SK-N-SH (cell line): ENCODE results near the gene STX2. TPM values are rescaled to one million over a fixed set of nuclear protein-coding genes. Genes with fewer than 3 reads are reported as not detected.
"Not testable (repeated sequence)": the region's sequence is repeated elsewhere in the genome, so short reads cannot be mapped to it uniquely, and the experiment has no call there.

Experiments used
- CTCF ChIA-PET: fragments of 300-600, 350-600 bp; formaldehyde crosslinking; extraction: SDS; loops from one replicate; lab custom pipeline; 2021; lab: Yijun Ruan, JAX
- POLR2A ChIA-PET: fragments of 350-600 bp; sonication (Branson Sonifier 250); formaldehyde crosslinking; extraction: SDS; loops from one replicate; lab custom pipeline; 2020; ENCODE audit warnings: antibody characterized with exemption, inconsistent platforms; lab: Yijun Ruan, JAX
- DNase-seq: peaks from one replicate; pipeline ENCODE4 v3.0.0; 2012
- H2AFZ ChIP-seq: fragments of 200-600 bp; sonication (generic); 2 replicates; pipeline ENCODE4 v1.8.1; 2016; ENCODE audit warnings: antibody characterized with exemption, mild to moderate bottlenecking, low read depth
- H3F3A ChIP-seq: fragments of 200-600 bp; sonication (generic); replicated peaks from 2 replicates; pipeline ENCODE3; 2016; ENCODE audit warnings: antibody characterized with exemption, mild to moderate bottlenecking; ENCODE audit not compliant: insufficient read depth
- H3K27ac ChIP-seq, 2 experiments: fragments of 200-500 bp in 1 of 2; fragments of 200-600 bp in 1 of 2; sonication (Bioruptor generic) in 1 of 2; sonication (generic), shearing (Covaris generic) in 1 of 2; 2 replicates each; pipeline versions ENCODE4 v1.5.1 to v1.6.1; 2014 to 2016; ENCODE audit warnings: low read depth in 2 of 2, inconsistent platforms in 1 of 2, low read length in 1 of 2, mild to moderate bottlenecking in 1 of 2, mixed read lengths in 1 of 2
- H3K27me3 ChIP-seq: fragments of 200-600 bp; sonication (generic), shearing (Covaris generic); 2 replicates; pipeline ENCODE4 v1.6.1; 2016; ENCODE audit warnings: mixed run types; ENCODE audit not compliant: insufficient read depth
- H3K36me3 ChIP-seq, 2 experiments: fragments of 200-500 bp in 1 of 2; fragments of 200-600 bp in 1 of 2; sonication (Bioruptor generic) in 1 of 2; sonication (generic) in 1 of 2; replicated peaks in 1 of 2; 2 replicates each; pipeline versions ENCODE3 to v1.5.1; 2014 to 2016; ENCODE audit warnings: low read length in 1 of 2, mild to moderate bottlenecking in 1 of 2; ENCODE audit not compliant: insufficient read depth in 2 of 2, control insufficient read depth in 1 of 2
- H3K4me1 ChIP-seq, 2 experiments: fragments of 200-500 bp in 1 of 2; fragments of 200-600 bp in 1 of 2; sonication (Bioruptor generic) in 1 of 2; sonication (generic), shearing (Covaris generic) in 1 of 2; 2 replicates each; pipeline versions ENCODE4 v1.5.1 to v1.6.1; 2014 to 2016; ENCODE audit warnings: low read depth in 1 of 2, low read length in 1 of 2, mixed run types in 1 of 2; ENCODE audit not compliant: insufficient read depth in 2 of 2, control insufficient read depth in 1 of 2
- H3K4me2 ChIP-seq: fragments of 200-600 bp; sonication (generic), shearing (Covaris generic); 2 replicates; pipeline ENCODE4 v1.6.1; 2017; ENCODE audit warnings: mixed run types
- H3K4me3 ChIP-seq, 2 experiments: fragments of 200-500 bp in 1 of 2; fragments of 200-600 bp in 1 of 2; sonication (Bioruptor generic) in 1 of 2; sonication (generic), shearing (Covaris generic) in 1 of 2; 2 replicates each; pipeline versions ENCODE4 v1.5.1 to v1.8.1; 2014 to 2016; ENCODE audit warnings: low read depth in 2 of 2, inconsistent platforms in 1 of 2, low read length in 1 of 2, mild to moderate bottlenecking in 1 of 2, mixed read lengths in 1 of 2, moderate library complexity in 1 of 2
- H3K79me2 ChIP-seq: fragments of 200-600 bp; sonication (generic); 2 replicates; pipeline ENCODE4 v1.8.1; 2017; ENCODE audit warnings: mild to moderate bottlenecking; ENCODE audit not compliant: insufficient read depth
- H3K9ac ChIP-seq: fragments of 200-600 bp; sonication (generic); 2 replicates; pipeline ENCODE4 v1.6.1; 2017; ENCODE audit warnings: mixed run types
- H3K9me2 ChIP-seq: fragments of 200-600 bp; sonication (generic); 2 replicates; pipeline ENCODE4 v1.6.1; 2017; ENCODE audit warnings: mixed run types
- H3K9me3 ChIP-seq: fragments of 200-600 bp; sonication (generic); 2 replicates; pipeline ENCODE4 v1.6.1; 2017; ENCODE audit warnings: mixed run types, mild to moderate bottlenecking, moderate library complexity
- H4K20me1 ChIP-seq: fragments of 200-600 bp; sonication (generic); 2 replicates; pipeline ENCODE4 v1.6.1; 2017; ENCODE audit warnings: mild to moderate bottlenecking, mixed run types; ENCODE audit not compliant: insufficient read depth
- FOSL2 ChIP-seq: IDR thresholded peaks from 2 replicates; pipeline ENCODE4 v1.4.0; 2012; ENCODE audit warnings: low read depth, mild to moderate bottlenecking, moderate library complexity, borderline replicate concordance
- JUND ChIP-seq: IDR thresholded peaks from 2 replicates; pipeline ENCODE4 v1.4.0; 2012
- NRF1 ChIP-seq: IDR thresholded peaks from 2 replicates; pipeline ENCODE4 v1.6.1; 2012; ENCODE audit warnings: low read depth, mild to moderate bottlenecking, low read length
- RAD21 ChIP-seq: IDR thresholded peaks from 2 replicates; pipeline ENCODE4 v1.6.1; 2012; ENCODE audit warnings: mild to moderate bottlenecking, low read length
- RXRA ChIP-seq: IDR thresholded peaks from 2 replicates; pipeline ENCODE4 v1.4.0; 2012; ENCODE audit warnings: low read depth, mild to moderate bottlenecking, borderline replicate concordance
- SMC3 ChIP-seq: IDR thresholded peaks from 2 replicates; pipeline ENCODE4 v1.6.1; 2012; ENCODE audit warnings: low read depth, low read length, improper control_type of control experiment
- TEAD4 ChIP-seq: IDR thresholded peaks from 2 replicates; pipeline ENCODE4 v1.4.0; 2012; ENCODE audit warnings: mild to moderate bottlenecking, borderline replicate concordance; ENCODE audit not compliant: insufficient read depth
- USF1 ChIP-seq: IDR thresholded peaks from 2 replicates; pipeline ENCODE4 v1.4.0; 2012; ENCODE audit warnings: low read depth, borderline replicate concordance
- WGBS: methylation state at CpG from one replicate; pipeline ENCODE4 v1.1.6; 2017; ENCODE audit warnings: low lambda C conversion rate; 5-methylcytosine and 5-hydroxymethylcytosine counted together
- polyA plus RNA-seq, 3 experiments: library from polyadenylated mRNA; depleted of rRNA; stranded (reverse); fragments of >200 nt; gene quantifications; 2 replicates each; pipeline ENCODE4 v1.2.3, GENCODE V29; 2012
- TF ChIP-seq, protein P1 (sequence below): fragments of 150-350 bp; IDR thresholded peaks from 2 replicates; pipeline ENCODE4 v1.6.1; 2016; ENCODE audit warnings: mild to moderate bottlenecking, low read depth, low read length
- TF ChIP-seq, protein P2 (sequence below): IDR thresholded peaks from 2 replicates; pipeline ENCODE4 v1.6.1; 2012; ENCODE audit warnings: mild to moderate bottlenecking, low read depth, low read length, moderate library complexity

STX2 gene
- polyA plus RNA-seq, 1 of the 3 experiments (the other 2 are of a cell fraction) = 25.1 TPM

DNA sequence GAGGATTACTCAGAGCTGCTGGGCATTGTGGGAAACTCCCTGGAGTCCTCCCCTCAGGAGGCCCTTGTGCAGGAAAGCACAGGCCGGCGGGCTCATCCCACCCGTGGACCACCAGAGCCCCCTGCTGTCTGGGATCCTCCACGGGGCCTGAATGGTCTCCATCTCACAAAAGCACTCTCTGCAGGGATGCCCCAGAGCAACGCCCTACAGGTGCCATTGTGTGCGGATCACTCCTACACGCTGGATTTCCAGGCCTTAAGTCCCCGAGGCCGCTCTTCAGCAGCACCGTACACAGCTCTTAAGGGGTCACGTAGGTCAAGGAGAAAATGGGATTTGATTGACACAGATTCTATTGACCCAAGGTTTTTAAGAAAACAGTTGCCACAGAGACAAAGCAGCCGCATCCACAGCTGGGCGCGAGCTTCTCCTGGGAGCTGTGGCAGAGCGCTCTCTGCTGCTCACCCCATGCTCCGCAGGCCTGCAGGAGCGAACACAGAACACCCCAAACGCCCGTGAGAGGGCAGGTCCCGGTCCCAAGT, 86.3 kb downstream of the STX2 start:
- Histone ChIP-seq H3K4me2 (no peak overlapping the region), H2AFZ (no peak overlapping the region), H3K9me3 (no peaks in the 10 kb centered on the region; the same call in 1 of the 2 replicates), H3K36me3 (no peaks in the 10 kb centered on the region), H3K9ac (no peak overlapping the region), H3F3A (no peaks in the 10 kb centered on the region), H3K27me3 (no peaks in the 10 kb centered on the region), H3K27ac (no peak overlapping the region), H3K79me2 (no peaks in the 10 kb centered on the region), H3K9me2 (no peaks in the 10 kb centered on the region), H3K4me1 (peaks cover 0 to 5% of the 10 kb centered on the region in 2 experiments; a peak in 1 of 4 replicates), H3K4me3 (no peak overlapping the region), H4K20me1 (no peaks in the 10 kb centered on the region)
- peak; percentile 77 for DNase-seq
- 56% methylated on average over 19 of the region's 20 CpGs for WGBS
- CTCF ChIA-PET = interaction anchor here (0.6 to 3.4 kb wide), 21 partner anchors 9 to 721 kb away, joined by 3 to 19 read pairs (median 4); no protein-coding TSS in a partner anchor
- TF ChIP-seq JUND (no peak), SMC3 (peak; percentile 42; the same call in 1 of the 2 replicates), NRF1 (no peak), USF1 (no peak), RAD21 (peak; percentile 73)
- TF ChIP-seq, protein P1, sequence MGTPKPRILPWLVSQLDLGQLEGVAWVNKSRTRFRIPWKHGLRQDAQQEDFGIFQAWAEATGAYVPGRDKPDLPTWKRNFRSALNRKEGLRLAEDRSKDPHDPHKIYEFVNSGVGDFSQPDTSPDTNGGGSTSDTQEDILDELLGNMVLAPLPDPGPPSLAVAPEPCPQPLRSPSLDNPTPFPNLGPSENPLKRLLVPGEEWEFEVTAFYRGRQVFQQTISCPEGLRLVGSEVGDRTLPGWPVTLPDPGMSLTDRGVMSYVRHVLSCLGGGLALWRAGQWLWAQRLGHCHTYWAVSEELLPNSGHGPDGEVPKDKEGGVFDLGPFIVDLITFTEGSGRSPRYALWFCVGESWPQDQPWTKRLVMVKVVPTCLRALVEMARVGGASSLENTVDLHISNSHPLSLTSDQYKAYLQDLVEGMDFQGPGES = no peak
- POLR2A ChIA-PET = no interaction called here

DNA sequence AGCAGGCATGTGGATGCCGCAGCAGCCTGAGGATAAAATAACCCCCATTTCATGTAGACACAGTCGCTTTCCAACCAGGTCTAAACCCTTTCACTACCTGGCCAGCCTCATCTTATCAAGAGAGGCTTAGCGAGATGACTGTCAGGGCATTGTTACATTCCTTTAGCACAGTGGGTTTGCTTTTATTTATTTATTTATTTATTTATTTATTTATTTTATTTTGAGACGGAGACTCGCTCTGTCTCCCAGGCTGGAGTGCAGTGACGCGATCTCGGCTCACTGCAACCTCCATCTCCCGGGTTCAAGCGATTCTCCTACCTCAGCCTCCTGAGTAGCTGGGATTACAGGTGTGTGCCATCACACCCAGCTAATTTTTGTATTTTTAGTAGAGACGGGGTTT, 87.0 kb downstream of the STX2 start:
- H4K20me1 ChIP-seq, H3K36me3 ChIP-seq, H3K27me3 ChIP-seq, H3K9me3 ChIP-seq, POLR2A ChIA-PET, H3K27ac ChIP-seq, H3K4me2 ChIP-seq, H3K9me2 ChIP-seq, H3K9ac ChIP-seq, DNase-seq, H2AFZ ChIP-seq, H3K79me2 ChIP-seq, H3K4me1 ChIP-seq, H3K4me3 ChIP-seq, H3F3A ChIP-seq: not testable (repeated sequence)
- WGBS = 74% methylated on average over 11 of the region's 11 CpGs
- CTCF ChIA-PET = interaction anchor here (0.6 to 3.4 kb wide), 19 partner anchors 9 to 721 kb away, joined by 3 to 19 read pairs (median 4); no protein-coding TSS in a partner anchor

GRCh38 chr12:130748786-130749185, 90.3 kb downstream of the STX2 start:
- H3K36me3 ChIP-seq = no peaks in the 10 kb centered on the region
- H3F3A ChIP-seq = no peaks in the 10 kb centered on the region
- no peak overlapping the region for H3K27ac ChIP-seq
- no peaks in the 10 kb centered on the region for H4K20me1 ChIP-seq
- H3K4me2 ChIP-seq = no peak overlapping the region
- no peaks in the 10 kb centered on the region for H3K27me3 ChIP-seq
- H3K9me2 ChIP-seq = no peaks in the 10 kb centered on the region
- DNase-seq = no peak
- peaks cover 0 to 9% of the 10 kb centered on the region in 2 experiments; a peak in 1 of 4 replicates for H3K4me1 ChIP-seq
- H3K9me3 ChIP-seq = no peaks in the 10 kb centered on the region; the same call in 1 of the 2 replicates
- H2AFZ ChIP-seq = no peak overlapping the region
- POLR2A ChIA-PET = interaction anchor here (0.6 to 1.4 kb wide), 2 partner anchors 31 to 116 kb away, joined by 3 read pairs; no protein-coding TSS in a partner anchor
- H3K79me2 ChIP-seq = no peaks in the 10 kb centered on the region
- CTCF ChIA-PET = interaction anchor here (0.5 to 3.1 kb wide), 68 partner anchors 8 to 707 kb away, joined by 3 to 33 read pairs (median 4); partner anchors contain the start of gene RIMBP2
- no peak overlapping the region for H3K4me3 ChIP-seq
- 36% methylated on average over 10 of the region's 10 CpGs for WGBS
- TF ChIP-seq, protein P2, sequence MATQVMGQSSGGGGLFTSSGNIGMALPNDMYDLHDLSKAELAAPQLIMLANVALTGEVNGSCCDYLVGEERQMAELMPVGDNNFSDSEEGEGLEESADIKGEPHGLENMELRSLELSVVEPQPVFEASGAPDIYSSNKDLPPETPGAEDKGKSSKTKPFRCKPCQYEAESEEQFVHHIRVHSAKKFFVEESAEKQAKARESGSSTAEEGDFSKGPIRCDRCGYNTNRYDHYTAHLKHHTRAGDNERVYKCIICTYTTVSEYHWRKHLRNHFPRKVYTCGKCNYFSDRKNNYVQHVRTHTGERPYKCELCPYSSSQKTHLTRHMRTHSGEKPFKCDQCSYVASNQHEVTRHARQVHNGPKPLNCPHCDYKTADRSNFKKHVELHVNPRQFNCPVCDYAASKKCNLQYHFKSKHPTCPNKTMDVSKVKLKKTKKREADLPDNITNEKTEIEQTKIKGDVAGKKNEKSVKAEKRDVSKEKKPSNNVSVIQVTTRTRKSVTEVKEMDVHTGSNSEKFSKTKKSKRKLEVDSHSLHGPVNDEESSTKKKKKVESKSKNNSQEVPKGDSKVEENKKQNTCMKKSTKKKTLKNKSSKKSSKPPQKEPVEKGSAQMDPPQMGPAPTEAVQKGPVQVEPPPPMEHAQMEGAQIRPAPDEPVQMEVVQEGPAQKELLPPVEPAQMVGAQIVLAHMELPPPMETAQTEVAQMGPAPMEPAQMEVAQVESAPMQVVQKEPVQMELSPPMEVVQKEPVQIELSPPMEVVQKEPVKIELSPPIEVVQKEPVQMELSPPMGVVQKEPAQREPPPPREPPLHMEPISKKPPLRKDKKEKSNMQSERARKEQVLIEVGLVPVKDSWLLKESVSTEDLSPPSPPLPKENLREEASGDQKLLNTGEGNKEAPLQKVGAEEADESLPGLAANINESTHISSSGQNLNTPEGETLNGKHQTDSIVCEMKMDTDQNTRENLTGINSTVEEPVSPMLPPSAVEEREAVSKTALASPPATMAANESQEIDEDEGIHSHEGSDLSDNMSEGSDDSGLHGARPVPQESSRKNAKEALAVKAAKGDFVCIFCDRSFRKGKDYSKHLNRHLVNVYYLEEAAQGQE = no peak
- no peak for TF ChIP-seq RXRA
- TF ChIP-seq FOSL2 = no peak
- no peak for TF ChIP-seq TEAD4
- TF ChIP-seq, all 33 proteins: peak for 0
- no peak overlapping the region for H3K9ac ChIP-seq
